HepG2 (cell line): ENCODE measurements around the gene CDH13.

Experiments used
- ATF6 ChIP-seq: sonication (generic); formaldehyde crosslinking; conservative IDR thresholded peaks from 2 replicates; pipeline ENCODE4 v1.4.0; 2020; ENCODE audit warnings: missing genetic modification reagents
- CREB3 ChIP-seq: sonication (generic); formaldehyde crosslinking; IDR thresholded peaks from 2 replicates; pipeline ENCODE4 v1.5.0; 2020; ENCODE audit warnings: missing genetic modification reagents
- CTCF ChIP-seq: sonication (generic); formaldehyde crosslinking; IDR thresholded peaks from 2 replicates; pipeline ENCODE4 v1.5.0; 2020; ENCODE audit warnings: mild to moderate bottlenecking, missing genetic modification reagents, moderate library complexity
- KDM5A ChIP-seq: fragments of 200-600 bp; sonication (generic); IDR thresholded peaks from 2 replicates; pipeline ENCODE4 v1.7.0; 2018; ENCODE audit warnings: antibody characterized with exemption, mild to moderate bottlenecking, low read length, borderline replicate concordance
- KLF16 ChIP-seq, 2 experiments: sonication (generic) in 1 of 2; formaldehyde crosslinking in 1 of 2; IDR thresholded peaks; 2 replicates each; pipeline versions ENCODE4 v1.6.1 to v1.8.0; 2016 to 2023; ENCODE audit warnings: missing genetic modification reagents in 2 of 2, missing compliant biosample characterization in 1 of 2
- MYPOP ChIP-seq: sonication (generic); formaldehyde crosslinking; IDR thresholded peaks from 2 replicates; pipeline ENCODE4 v1.8.1; 2023; ENCODE audit warnings: mild to moderate bottlenecking, moderate library complexity, missing genetic modification reagents
- PRDM4 ChIP-seq: sonication (generic); formaldehyde crosslinking; IDR thresholded peaks from 2 replicates; pipeline ENCODE4 v1.9.0; 2021; ENCODE audit warnings: missing genetic modification reagents, borderline replicate concordance
- TEAD2 ChIP-seq: sonication (generic); formaldehyde crosslinking; IDR thresholded peaks from 2 replicates; pipeline ENCODE4 v1.9.0; 2021; ENCODE audit warnings: missing genetic modification reagents
- ZNF274 ChIP-seq: sonication (generic); formaldehyde crosslinking; IDR thresholded peaks from 2 replicates; pipeline ENCODE4 v1.5.1; 2020; ENCODE audit warnings: mild to moderate bottlenecking, missing genetic modification reagents
- ZNF747 ChIP-seq: sonication (generic); formaldehyde crosslinking; IDR thresholded peaks from 2 replicates; pipeline ENCODE4 v1.8.1; 2023; ENCODE audit warnings: missing genetic modification reagents, mild to moderate bottlenecking, borderline replicate concordance
- TF ChIP-seq, protein P1 (sequence below): sonication (generic); formaldehyde crosslinking; IDR thresholded peaks from 2 replicates; pipeline ENCODE4 v1.8.0; 2022; ENCODE audit warnings: mild to moderate bottlenecking, missing genetic modification reagents, borderline replicate concordance
- TF ChIP-seq, protein P2 (sequence below): sonication (generic); formaldehyde crosslinking; IDR thresholded peaks from 2 replicates; pipeline ENCODE4 v1.4.0; 2020; ENCODE audit warnings: missing genetic modification reagents

- TF ChIP-seq, protein P1, sequence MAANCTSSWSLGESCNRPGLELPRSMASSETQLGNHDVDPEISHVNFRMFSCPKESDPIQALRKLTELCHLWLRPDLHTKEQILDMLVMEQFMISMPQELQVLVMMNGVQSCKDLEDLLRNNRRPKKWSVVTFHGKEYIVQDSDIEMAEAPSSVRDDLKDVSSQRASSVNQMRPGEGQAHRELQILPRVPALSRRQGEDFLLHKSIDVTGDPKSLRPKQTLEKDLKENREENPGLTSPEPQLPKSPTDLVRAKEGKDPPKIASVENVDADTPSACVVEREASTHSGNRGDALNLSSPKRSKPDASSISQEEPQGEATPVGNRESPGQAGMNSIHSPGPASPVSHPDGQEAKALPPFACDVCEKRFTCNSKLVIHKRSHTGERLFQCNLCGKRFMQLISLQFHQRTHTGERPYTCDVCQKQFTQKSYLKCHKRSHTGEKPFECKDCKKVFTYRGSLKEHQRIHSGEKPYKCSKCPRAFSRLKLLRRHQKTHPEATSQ (CRISPR knock-in tag) = no peak
- TF ChIP-seq PRDM4 (CRISPR knock-in tag) (no peak), CREB3 (no peak), KDM5A (no peak), ZNF747 (CRISPR knock-in tag) (no peak), ATF6 (no peak), KLF16 (CRISPR knock-in tag; IDR thresholded peaks at IDR 0.05) (no peak), CTCF (no peak), ZNF274 (CRISPR knock-in tag) (no peak), MYPOP (CRISPR knock-in tag) (no peak), TEAD2 (no peak)
- TF ChIP-seq, protein P2, sequence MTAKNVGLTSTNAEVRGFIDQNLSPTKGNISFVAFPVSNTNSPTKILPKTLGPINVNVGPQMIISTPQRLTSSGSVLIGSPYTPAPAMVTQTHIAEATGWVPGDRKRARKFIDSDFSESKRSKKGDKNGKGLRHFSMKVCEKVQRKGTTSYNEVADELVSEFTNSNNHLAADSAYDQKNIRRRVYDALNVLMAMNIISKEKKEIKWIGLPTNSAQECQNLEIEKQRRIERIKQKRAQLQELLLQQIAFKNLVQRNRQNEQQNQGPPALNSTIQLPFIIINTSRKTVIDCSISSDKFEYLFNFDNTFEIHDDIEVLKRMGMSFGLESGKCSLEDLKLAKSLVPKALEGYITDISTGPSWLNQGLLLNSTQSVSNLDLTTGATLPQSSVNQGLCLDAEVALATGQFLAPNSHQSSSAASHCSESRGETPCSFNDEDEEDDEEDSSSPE (CRISPR knock-in tag) = no peak
Observed at GRCh38 chr16:83310816-83311215, 684.0 kb downstream of the CDH13 start.
